GM12873 (cell line): Measurements from ENCODE around the gene PPARD.

Source experiments
- CTCF ChIP-seq: IDR thresholded peaks from 2 replicates; pipeline ENCODE4 v1.5.1; 2012; ENCODE audit warnings: low read depth, mild to moderate bottlenecking, moderate library complexity, low read length, control low read depth; ENCODE audit not compliant: insufficient read depth; ENCODE audit errors: missing control alignments

The PPARD gene

GRCh38 chr6:35370785-35371493 lies 28.6 kb downstream of the PPARD start:
- TF ChIP-seq CTCF = no peak

GRCh38 chr6:35371494-35372262 lies 29.3 kb downstream of the PPARD start:
- TF ChIP-seq CTCF = no peak

GRCh38 chr6:35372633-35373032 lies 30.3 kb downstream of the PPARD start:
- TF ChIP-seq CTCF = no peak

GRCh38 chr6:35376281-35376680 lies 33.9 kb downstream of the PPARD start:
- TF ChIP-seq CTCF = no peak

- TF ChIP-seq CTCF = no peak
Observed at GRCh38 chr6:35377002-35377401, 34.6 kb downstream of the PPARD start.

- no peak for TF ChIP-seq CTCF
Observed at GRCh38 chr6:35378261-35378660, 35.9 kb downstream of the PPARD start.

GRCh38 chr6:35381132-35381531 lies 38.8 kb downstream of the PPARD start:
- TF ChIP-seq CTCF = no peak
